Transverse colon (tissue), 4 donors: ENCODE measurements around the gene SPTBN5. TPM values are rescaled to one million over a fixed set of nuclear protein-coding genes. Genes with fewer than 3 reads are reported as not detected.

Experiments used
- DNase-seq: peaks from one replicate; pipeline ENCODE4 v3.0.0-alpha.2; 2019
- H3K27ac ChIP-seq, 4 donors: fragments of 200-600 bp; sonication (generic); 2 replicates each; pipeline ENCODE4 v1.5.1; 2016 to 2018; ENCODE audit warnings: inconsistent platforms in 4 of 4
- H3K27me3 ChIP-seq: fragments of 200-600 bp; sonication (generic); 2 replicates; pipeline ENCODE4 v1.5.1; 2017; ENCODE audit warnings: inconsistent platforms
- H3K36me3 ChIP-seq, 4 donors: fragments of 200-600 bp; sonication (generic); 2 replicates each; pipeline ENCODE4 v1.5.1; 2017 to 2019; ENCODE audit warnings: inconsistent platforms in 4 of 4
- H3K4me1 ChIP-seq, 4 donors: fragments of 200-600 bp; sonication (generic); 2 replicates each; pipeline ENCODE4 v1.5.1; 2017 to 2020; ENCODE audit warnings: inconsistent platforms in 4 of 4
- H3K4me3 ChIP-seq, 4 donors: fragments of 200-600 bp; sonication (generic); 1 replicate in 1 of 4; 2 replicates in 3 of 4; pipeline versions ENCODE4 v1.5.1 to v1.6.1; 2017 to 2019; ENCODE audit warnings: inconsistent platforms in 4 of 4
- H3K9me3 ChIP-seq, 2 donors: fragments of 200-600 bp; sonication (generic); 2 replicates each; pipeline ENCODE4 v1.5.1; 2017 to 2019; ENCODE audit warnings: inconsistent platforms in 2 of 2
- CTCF ChIP-seq, 5 experiments: fragments of 200-600 bp in 3 of 5; fragments of 450-650 bp in 2 of 5; sonication (generic) in 3 of 5; IDR thresholded peaks; 1 replicate in 2 of 5; 2 replicates in 3 of 5; pipeline ENCODE4 v1.5.1; 2016 to 2017; ENCODE audit warnings: antibody characterized with exemption in 5 of 5, inconsistent platforms in 3 of 5, mild to moderate bottlenecking in 2 of 5, moderate library complexity in 1 of 5
- EP300 ChIP-seq: sonication (generic); formaldehyde crosslinking; IDR thresholded peaks from one replicate; pipeline ENCODE4 v1.6.1; 2017; ENCODE audit warnings: antibody characterized with exemption, low read depth
- POLR2A ChIP-seq: fragments of 450-650 bp; IDR thresholded peaks from one replicate; pipeline ENCODE4 v1.6.1; 2016; ENCODE audit warnings: antibody characterized with exemption, mild to moderate bottlenecking, moderate library complexity
- POLR2AphosphoS5 ChIP-seq, 3 donors: sonication (generic); formaldehyde crosslinking; IDR thresholded peaks; one replicate each; pipeline ENCODE4 v1.6.1; 2016; ENCODE audit warnings: antibody characterized with exemption in 3 of 3
- WGBS, 2 donors: methylation state at CpG; one replicate each; pipeline ENCODE4 v1.1.5; 2018; ENCODE audit warnings: low coverage in 1 of 2; 5-methylcytosine and 5-hydroxymethylcytosine counted together
- in situ Hi-C, 4 donors: fragments of 200-750 bp; cut with MboI; loops; one replicate each; pipeline versions ENCODE4 v1.15.0 to v1.15.1; 2017; ENCODE audit warnings: low sequenced_read_pairs in 3 of 4, low pct_ligation_motif_present in 1 of 4, low pct_unique_long_range_greater_than_20kb in 1 of 4
- intact Hi-C: fragments of 100-400 bp; cut with DNase I; formaldehyde crosslinking; loops from one replicate; pipeline ENCODE4 v1.15.1; 2023; ENCODE audit warnings: low total_unique reads
- total RNA-seq, 4 donors: library from RNA; depleted of rRNA; stranded (reverse); fragments of >200 nt; gene quantifications; one replicate each; pipeline ENCODE4 v1.1.0, GENCODE V29; 2016

SPTBN5 gene
- total RNA-seq, 4 donors from 2014 or later = 0.16 to 8.0 (median 1.1) TPM

DNA sequence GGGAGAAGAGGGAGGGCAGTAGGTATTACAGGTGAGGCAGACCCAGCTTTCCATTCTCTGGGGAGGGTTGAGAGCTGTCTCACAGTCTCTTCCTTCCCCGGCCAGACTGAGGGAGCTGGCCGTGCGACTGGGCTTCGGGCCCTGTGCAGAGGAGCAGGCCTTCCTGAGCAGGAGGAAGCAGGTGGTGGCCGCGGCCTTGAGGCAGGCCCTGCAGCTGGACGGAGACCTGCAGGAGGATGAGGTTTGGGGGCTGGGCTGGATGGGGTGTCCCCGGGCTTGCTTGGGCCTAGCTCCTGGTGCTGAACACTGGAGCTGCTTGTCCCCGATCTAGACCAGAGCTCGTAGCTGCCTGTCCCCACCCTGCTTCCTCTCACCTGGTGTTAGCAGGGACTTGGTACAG, 50.3 kb downstream of the SPTBN5 start:
- peaks cover 0 to 5% (median 2%) of the 10 kb centered on the region in 4 donors for H3K4me1 ChIP-seq
- TF ChIP-seq POLR2AphosphoS5 (IDR thresholded peaks at IDR 0.05) (no peak), POLR2A (no peak), CTCF (IDR thresholded peaks at IDR 0.05) (no peak), EP300 (no peak)
- no peak for DNase-seq
- WGBS, 2 donors = 79% methylated on average over 10 of the region's 10 CpGs; no CpG with 5 or more reads in 1 of the 2 donors
- no peak overlapping the region for H3K4me3 ChIP-seq
- H3K27me3 ChIP-seq = no peaks in the 10 kb centered on the region
- no peak overlapping the region for H3K27ac ChIP-seq
- in situ Hi-C loops = no loop called here
- intact Hi-C loops = no loop called here
- peaks cover 0 to 21% (median 8%) of the 10 kb centered on the region in 4 donors for H3K36me3 ChIP-seq
- no peaks in the 10 kb centered on the region for H3K9me3 ChIP-seq

- H3K27ac ChIP-seq = no peak overlapping the region
- H3K4me3 ChIP-seq = no peak overlapping the region
- in situ Hi-C loops = no loop called here
- no peaks in the 10 kb centered on the region for H3K9me3 ChIP-seq
- no peak for DNase-seq
- no peak for TF ChIP-seq CTCF (IDR thresholded peaks at IDR 0.05)
- no peak for TF ChIP-seq EP300
- no peak for TF ChIP-seq POLR2AphosphoS5 (IDR thresholded peaks at IDR 0.05)
- no peak for TF ChIP-seq POLR2A
- no peaks in the 10 kb centered on the region for H3K27me3 ChIP-seq
- H3K36me3 ChIP-seq = peaks cover 0 to 18% (median 6%) of the 10 kb centered on the region in 4 donors
- whole genome bisulfite sequencing, 2 donors = 68% methylated on average over 12 of the region's 12 CpGs; no CpG with 5 or more reads in 1 of the 2 donors
- intact Hi-C loops = no loop called here
- H3K4me1 ChIP-seq = peaks cover 0 to 9% (median 5%) of the 10 kb centered on the region in 4 donors
These were observed 51.6 kb downstream of the SPTBN5 start for GRCh38 chr15:41842229-41842628.

DNA sequence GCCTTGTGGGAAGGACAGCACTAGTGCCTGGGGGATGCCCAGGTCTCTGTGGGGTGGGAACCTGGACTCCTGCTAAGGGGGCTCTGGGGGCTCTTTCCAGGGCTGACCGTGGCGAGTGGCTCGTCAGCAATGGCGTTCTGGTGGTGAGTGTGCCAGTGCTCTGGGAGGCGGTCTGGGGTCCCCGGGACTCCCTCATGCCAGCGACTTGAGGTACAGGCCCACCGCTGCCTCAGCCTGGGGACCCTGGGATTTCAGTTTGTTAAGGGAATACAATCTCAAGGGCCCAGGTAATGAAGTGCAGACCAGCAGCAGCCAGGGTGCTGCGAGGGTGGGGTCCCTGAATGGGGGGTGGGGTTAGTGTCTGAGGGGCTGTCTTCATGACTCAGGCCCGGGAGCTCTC, 52.7 kb downstream of the SPTBN5 start:
- no peak for TF ChIP-seq POLR2AphosphoS5 (IDR thresholded peaks at IDR 0.05)
- no peak for TF ChIP-seq POLR2A
- TF ChIP-seq CTCF (IDR thresholded peaks at IDR 0.05) = no peak
- TF ChIP-seq EP300 = no peak
- no peak for DNase-seq
- Histone ChIP-seq H3K9me3 (no peaks in the 10 kb centered on the region), H3K36me3 (peaks cover 0 to 7% (median under 1%) of the 10 kb centered on the region in 4 donors), H3K4me1 (peaks cover 0 to 9% (median 5%) of the 10 kb centered on the region in 4 donors), H3K27ac (no peak overlapping the region), H3K4me3 (no peak overlapping the region), H3K27me3 (no peaks in the 10 kb centered on the region)
- WGBS, 2 donors = 91 to 96% methylated on average over 4 to 10 of the region's 10 CpGs
- in situ Hi-C loops = no loop called here
- intact Hi-C loops = no loop called here

DNA sequence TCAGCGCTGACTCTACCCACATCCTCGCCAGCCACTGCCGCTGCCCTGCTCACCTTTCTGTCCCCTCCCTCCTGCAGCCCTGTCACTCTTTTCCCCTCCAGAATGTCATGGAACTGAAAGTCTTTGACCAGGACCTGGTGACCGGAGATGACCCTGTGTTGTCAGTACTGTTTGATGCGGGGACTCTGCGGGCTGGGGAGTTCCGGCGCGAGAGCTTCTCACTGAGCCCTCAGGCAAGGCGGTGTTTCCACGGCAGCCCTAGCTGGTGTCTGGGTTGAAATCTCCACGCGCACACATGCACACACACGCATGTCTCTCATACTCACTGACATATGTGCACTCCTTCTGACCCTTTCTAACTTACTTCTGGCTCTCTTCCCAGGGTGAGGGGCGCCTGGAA, 53.2 kb downstream of the SPTBN5 start:
- peaks cover 0 to 9% (median 5%) of the 10 kb centered on the region in 4 donors for H3K4me1 ChIP-seq
- H3K27me3 ChIP-seq = no peaks in the 10 kb centered on the region
- H3K4me3 ChIP-seq = no peak overlapping the region
- in situ Hi-C loops = no loop called here
- 91% methylated on average over 15 of the region's 15 CpGs; no CpG with 5 or more reads in 1 of the 2 donors for WGBS, 2 donors
- no peaks in the 10 kb centered on the region for H3K9me3 ChIP-seq
- no peak overlapping the region for H3K27ac ChIP-seq
- H3K36me3 ChIP-seq = peaks cover 0 to 3% (median 0%) of the 10 kb centered on the region in 4 donors
- intact Hi-C loops = no loop called here
- no peak for DNase-seq
- TF ChIP-seq POLR2AphosphoS5 (IDR thresholded peaks at IDR 0.05) (no peak), CTCF (IDR thresholded peaks at IDR 0.05) (no peak), POLR2A (no peak), EP300 (no peak)
